Brain pericyte (primary cell): Measurements from ENCODE around the gene SPATA16.
"Not testable (repeated sequence)": the region's sequence is repeated elsewhere in the genome, so short reads cannot be mapped to it uniquely, and the experiment has no call there.

Source experiments
- DNase-seq: peaks from one replicate; pipeline ENCODE4 v3.0.0-alpha.2; 2012; ENCODE audit warnings: low read depth, low spot score

SPATA16 gene

GRCh38 chr3:173003956-173004355, 137.1 kb downstream of the SPATA16 start:
- no peak for DNase-seq

GRCh38 chr3:173003471-173003870, 137.6 kb downstream of the SPATA16 start:
- DNase-seq = no peak

- no peak for DNase-seq
Observed at GRCh38 chr3:173001622-173002021, 139.4 kb downstream of the SPATA16 start.

GRCh38 chr3:173000553-173000952, 140.5 kb downstream of the SPATA16 start:
- no peak for DNase-seq

- DNase-seq = no peak
Observed at GRCh38 chr3:172993412-172993811, 147.6 kb downstream of the SPATA16 start.

- no peak for DNase-seq
Observed at GRCh38 chr3:172991424-172991996, 149.5 kb downstream of the SPATA16 start.

GRCh38 chr3:172989373-172989772, 151.7 kb downstream of the SPATA16 start:
- DNase-seq = no peak

GRCh38 chr3:172987273-172987672, 153.8 kb downstream of the SPATA16 start:
- DNase-seq = no peak

GRCh38 chr3:172984914-172985313, 156.1 kb downstream of the SPATA16 start:
- DNase-seq = no peak

GRCh38 chr3:172982736-172983364, 158.2 kb downstream of the SPATA16 start:
- DNase-seq = no peak

- no peak for DNase-seq
Observed at GRCh38 chr3:172981407-172981983, 159.5 kb downstream of the SPATA16 start.

GRCh38 chr3:172980849-172981248, 160.2 kb downstream of the SPATA16 start:
- no peak for DNase-seq

- DNase-seq = no peak
Observed at GRCh38 chr3:172977696-172978095, 163.3 kb downstream of the SPATA16 start.

GRCh38 chr3:172974969-172975368, 166.1 kb downstream of the SPATA16 start:
- no peak for DNase-seq

- DNase-seq = no peak
Observed at GRCh38 chr3:172973799-172974198, 167.2 kb downstream of the SPATA16 start.

- no peak for DNase-seq
Observed at GRCh38 chr3:172972717-172973116, 168.3 kb downstream of the SPATA16 start.

- no peak for DNase-seq
Observed at GRCh38 chr3:172972067-172972466, 169.0 kb downstream of the SPATA16 start.

GRCh38 chr3:172968646-172969045, 172.4 kb downstream of the SPATA16 start:
- no peak for DNase-seq

GRCh38 chr3:172965256-172965655, 175.8 kb downstream of the SPATA16 start:
- DNase-seq = no peak

- DNase-seq = not testable (repeated sequence)
Observed at GRCh38 chr3:172960626-172961182, 180.3 kb downstream of the SPATA16 start.

GRCh38 chr3:172958565-172958964, 182.5 kb downstream of the SPATA16 start:
- DNase-seq = no peak

GRCh38 chr3:172953571-172953970, 187.5 kb downstream of the SPATA16 start:
- no peak for DNase-seq

- no peak for DNase-seq
Observed at GRCh38 chr3:172951511-172951910, 189.5 kb downstream of the SPATA16 start.
